DMS153 treated with DMSO at 0.1 percent for 48 hours (cell line): ENCODE data around the gene MBD3.
"Not testable (repeated sequence)": the region's sequence is repeated elsewhere in the genome, so short reads cannot be mapped to it uniquely, and the experiment has no call there.

Experiments
- DNase-seq: peaks from one replicate; lab custom pipeline; 2025; ENCODE audit not compliant: unreplicated experiment; lab: John Stamatoyannopoulos, UW

Gene MBD3, protein sequence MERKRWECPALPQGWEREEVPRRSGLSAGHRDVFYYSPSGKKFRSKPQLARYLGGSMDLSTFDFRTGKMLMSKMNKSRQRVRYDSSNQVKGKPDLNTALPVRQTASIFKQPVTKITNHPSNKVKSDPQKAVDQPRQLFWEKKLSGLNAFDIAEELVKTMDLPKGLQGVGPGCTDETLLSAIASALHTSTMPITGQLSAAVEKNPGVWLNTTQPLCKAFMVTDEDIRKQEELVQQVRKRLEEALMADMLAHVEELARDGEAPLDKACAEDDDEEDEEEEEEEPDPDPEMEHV

DNA sequence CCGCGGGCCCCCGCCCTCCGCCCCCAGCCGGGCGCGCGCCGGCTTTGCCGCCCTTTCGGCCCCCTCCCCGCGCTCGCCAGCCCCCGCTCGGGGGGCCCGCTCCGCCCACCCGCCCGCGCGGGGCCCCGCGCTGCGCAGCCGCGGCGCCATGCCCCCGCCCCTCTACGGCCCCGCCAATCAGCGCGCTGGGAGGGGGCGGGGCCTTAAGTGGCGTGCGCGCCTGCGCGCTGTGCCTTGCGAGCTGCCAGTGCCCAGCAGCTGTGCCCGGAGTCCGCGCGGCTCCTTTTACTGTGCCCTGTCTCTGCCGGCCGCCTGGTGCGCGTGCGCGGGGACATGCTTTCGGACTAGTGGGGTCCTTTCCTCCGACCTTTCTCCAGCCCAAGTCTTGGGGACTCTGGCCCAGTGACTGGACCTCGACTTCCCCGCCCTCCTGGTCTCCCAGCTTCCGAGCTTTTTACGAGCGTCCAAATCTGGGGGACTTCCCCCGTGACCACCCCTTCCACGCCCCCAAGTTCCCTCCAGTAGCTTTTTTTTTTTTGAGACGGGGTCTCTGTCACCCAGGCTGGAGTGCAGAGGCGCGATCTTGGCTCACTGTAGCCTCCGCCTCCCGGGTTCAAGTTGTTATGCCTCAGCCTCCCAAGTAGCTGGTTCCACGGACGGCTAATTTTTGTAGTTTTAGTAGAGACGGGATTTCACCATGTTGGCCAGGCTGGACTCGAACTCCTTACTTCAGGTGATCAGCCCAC, at the start of gene MBD3:
TSS of gene MBD3 (minus strand) at position 111 of the 746 bp plus-strand sequence. CDS start 234 bp downstream, outside the sequence.
- DNase-seq: peak; percentile 28

DNA sequence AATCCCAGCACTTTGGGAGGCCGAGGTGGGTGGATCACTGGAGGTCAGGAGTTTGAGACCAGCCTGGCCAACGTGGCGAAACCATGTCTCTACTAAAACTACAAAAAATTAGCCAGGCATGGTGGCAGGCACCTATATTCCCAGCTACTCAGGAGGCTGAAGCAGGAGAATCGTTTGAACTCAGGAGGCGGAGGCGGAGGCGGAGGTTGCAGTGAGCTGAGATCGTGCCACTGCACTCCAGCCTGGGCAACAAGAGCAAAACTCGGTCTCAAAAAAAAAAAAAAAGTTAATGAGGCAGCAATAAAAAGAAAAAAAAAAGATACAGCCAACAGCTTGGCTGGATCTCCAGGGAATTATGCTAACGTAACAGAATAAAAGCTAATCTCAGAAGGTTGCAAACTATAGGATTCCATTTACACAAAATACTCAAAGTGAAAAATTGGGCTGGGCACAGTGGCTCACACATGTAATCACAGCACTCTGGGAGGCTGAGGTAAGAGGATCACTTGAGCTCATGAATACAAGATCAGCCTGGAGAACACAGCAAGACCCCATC, 48.3 kb upstream of the MBD3 start:
- not testable (repeated sequence) for DNase-seq

DNA sequence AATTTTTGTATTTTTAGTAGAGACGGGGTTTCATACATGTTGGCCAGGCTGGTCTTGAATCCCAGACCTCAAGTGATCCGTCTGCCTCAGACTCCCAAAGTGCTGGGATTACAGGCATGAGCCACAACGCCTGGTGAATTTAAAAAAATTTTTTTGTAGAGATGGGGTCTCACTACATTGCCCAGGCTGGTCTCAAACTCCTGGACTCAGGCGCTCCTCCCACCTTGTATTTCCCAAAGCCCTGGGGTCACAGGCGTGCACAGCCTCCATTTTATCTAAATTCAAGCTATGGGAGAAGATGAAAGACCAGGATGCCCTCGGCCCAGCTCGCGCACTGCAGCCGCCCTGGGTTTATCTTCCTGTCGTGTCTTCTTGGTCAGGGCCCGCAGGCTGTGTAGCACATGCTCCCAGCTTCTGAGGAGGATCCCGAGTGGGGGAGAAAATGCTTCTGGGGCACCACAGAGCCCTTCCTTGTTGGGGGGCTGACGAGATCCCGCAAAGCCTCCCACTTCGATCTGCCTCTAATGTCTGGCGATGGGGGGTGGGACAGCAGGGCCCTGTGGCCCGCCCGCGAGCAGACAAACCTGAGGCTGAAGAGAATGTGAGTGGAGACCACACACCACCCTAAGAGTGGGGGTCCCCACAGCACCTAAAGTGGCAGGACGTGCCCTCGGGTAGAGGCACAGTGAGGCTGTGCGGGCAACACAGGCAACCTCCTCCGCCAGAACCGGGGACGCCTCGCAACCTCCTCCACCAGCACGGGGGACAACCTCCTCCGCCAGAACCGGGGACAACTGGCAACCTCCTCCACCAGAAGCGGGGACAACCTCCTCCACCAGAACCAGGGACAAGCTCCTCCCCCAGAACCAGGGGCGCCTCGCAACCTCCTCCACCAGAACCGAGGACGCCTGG, 43.9 kb upstream of the MBD3 start:
- no peak for DNase-seq

DNA sequence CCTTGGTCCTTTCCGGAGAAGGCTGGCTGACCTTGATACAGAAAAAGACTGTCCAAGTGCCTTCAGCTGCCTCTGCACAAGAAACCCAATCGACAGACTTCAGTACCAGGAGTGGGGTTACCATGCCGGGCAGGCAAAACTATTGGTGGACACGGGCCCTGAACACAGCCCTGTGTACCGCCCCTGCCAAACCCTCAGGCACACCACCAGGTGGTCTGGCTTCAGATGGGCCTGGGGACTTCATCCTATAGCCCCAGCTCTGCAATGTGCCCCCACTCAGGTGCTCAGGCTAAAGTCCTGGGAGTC, 42.2 kb upstream of the MBD3 start:
- DNase-seq: no peak

DNA sequence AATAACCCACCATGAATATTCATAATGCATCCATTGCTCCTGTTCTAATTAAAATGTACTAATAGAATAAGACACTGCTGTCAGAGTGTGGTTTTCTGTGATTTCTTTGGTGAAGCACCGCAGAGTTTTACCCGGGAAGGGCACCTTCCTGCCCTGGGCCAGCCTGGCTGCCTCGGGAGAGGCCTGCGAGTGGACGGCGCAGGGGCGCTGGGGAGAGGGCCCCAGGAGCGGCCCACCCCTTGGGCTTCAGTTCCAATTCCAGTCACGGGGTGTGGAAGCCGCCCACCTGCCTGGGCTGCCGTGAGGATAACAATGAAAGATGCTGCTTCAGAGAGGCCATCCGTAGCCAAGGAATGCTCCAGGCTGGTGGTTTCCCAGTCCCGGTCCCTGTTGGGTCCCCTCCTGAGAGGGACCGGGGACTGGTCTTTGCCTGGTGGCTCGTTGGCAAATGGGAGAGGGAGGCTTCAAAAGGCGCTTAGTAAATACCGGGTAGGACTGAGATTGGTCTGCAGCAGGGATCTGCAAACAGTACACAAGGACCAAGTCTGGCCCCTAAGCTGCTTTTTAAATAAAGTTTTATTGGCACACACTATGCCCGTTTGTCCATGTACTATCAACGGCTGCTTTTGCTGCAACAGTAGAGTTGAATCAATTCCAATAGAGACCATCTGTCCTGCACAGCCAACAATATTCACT, 41.7 kb upstream of the MBD3 start:
- DNase-seq: no peak

DNA sequence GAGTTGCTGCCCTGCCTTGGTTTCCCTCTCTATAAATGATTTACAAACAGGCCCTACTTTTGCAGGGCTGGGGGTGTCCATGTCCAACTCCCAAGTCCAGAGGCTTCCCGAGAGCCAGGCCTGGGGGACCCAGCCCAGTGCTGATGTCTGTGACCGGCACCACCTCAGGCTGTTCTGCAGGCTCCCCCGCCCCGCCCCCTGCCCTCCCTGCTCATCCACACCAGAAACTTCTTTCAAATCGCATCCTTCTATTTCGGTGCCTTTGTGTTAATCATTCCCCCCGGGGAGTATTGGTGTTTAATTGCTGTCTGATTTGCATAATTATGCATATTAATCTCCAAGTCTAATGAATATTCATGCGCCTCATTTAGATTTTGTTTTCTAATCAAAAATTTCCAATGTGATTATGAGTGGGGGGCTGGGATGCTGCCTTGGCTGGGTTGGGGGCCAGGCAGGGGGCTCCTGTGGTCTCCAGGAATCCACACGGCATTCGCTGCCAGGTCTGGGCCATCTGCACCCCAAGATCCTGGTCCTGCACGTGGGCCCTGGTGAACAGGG, 40.7 kb upstream of the MBD3 start:
- no peak for DNase-seq

DNA sequence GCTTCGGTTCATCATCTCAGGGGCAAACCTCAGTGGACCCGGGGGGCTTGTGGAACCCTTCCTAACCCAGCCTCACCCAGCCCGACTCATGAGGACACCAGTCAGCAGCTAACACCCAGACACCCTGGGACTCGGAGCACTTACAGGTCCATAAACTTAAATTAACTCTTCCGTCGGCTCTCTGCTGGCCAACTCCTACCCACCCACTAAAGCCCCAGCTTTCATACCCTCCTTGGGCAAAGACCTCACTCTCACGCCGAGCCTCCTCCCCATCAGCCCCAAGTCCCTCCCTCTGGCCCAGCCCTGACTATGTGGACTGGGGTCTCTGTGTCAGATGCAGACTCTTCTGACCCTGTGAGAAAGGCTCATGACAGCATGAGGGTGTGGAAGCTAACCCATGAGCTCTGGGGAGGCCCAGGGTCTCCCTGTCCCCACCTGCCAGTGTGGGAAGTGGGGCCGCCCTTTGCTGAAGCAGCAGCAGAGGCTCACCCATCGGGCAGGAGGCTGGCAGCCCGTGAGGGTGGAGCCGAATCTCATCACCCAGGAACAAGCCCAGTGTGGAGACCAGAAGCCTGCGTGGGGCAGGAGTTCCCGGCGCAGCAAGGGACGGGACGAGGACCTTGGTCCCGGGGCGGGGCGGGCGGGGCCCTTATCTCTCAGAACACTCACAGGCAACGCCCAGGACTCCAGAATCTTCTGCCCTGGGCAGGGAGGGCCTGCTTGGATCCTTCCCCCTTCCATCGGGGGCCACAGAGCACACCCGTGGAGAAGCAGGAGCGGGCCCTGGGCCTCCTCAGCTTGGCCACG, 40.0 kb upstream of the MBD3 start:
- no peak for DNase-seq

DNA sequence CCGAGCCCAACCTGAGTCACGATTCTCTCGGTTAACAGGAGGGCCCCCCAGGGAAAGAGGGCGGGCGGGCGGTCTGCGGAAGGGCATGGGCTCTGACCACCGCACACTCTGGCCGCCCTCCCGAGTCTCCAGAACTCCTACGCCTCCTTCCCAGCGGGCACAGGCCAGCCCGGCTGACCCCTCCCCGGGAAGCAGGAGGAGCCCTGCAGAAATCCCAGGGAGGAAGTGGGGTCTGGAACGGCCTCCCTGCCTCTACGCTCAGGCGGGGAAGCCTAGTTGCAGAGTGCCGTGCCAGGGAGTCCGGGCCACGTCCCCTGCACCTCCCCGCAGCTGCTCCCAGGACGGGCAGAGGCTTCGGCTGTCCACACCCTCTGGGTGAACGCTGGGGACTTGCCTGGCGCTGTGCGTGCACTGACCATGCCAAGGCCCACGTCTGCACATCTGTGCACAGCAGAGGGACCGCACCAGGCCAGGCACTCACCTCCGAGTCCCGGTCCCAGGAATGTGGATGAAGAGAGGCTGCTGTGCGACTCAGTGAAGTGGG, 39.0 kb upstream of the MBD3 start:
- DNase-seq: no peak

DNA sequence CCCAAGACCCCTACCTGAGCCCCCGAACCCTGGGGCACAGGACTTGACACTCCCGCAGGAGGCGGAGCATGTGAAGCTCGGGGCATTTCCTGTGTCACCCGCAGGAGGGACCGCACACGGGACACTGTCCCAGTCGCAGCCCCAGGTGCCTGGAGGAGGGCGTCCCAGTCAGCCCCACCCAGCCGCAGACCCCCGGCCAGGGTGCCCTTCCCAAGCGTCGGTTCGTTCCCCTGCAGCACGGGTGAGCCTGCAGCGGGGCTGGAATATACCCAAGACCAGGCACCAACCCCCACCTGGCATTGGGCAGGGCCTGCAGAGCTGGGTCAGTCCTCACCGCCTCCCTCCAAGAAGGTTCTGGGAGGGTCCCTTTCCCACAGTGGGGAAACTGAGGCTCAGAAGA, 38.1 kb upstream of the MBD3 start:
- no peak for DNase-seq

DNA sequence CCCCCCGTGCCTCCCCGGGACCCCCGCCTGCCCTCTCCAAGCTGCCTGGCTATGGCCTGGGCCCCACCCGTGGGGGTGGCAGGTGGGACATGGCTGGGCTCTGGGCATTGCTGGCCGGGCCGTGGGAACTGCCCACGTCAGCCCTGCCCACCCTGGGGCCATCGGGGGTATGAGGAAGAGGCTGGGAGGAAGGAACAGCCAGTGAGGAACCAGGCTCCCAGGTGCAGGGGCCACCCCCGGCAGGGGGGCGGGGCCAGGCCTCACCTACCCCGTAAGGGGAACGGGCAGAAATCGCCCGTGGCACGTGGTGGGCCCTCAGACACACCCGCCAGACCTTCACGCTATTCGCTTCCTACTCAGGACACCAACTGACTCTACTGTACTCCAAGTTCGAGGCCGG, 37.3 kb upstream of the MBD3 start:
- DNase-seq: no peak

DNA sequence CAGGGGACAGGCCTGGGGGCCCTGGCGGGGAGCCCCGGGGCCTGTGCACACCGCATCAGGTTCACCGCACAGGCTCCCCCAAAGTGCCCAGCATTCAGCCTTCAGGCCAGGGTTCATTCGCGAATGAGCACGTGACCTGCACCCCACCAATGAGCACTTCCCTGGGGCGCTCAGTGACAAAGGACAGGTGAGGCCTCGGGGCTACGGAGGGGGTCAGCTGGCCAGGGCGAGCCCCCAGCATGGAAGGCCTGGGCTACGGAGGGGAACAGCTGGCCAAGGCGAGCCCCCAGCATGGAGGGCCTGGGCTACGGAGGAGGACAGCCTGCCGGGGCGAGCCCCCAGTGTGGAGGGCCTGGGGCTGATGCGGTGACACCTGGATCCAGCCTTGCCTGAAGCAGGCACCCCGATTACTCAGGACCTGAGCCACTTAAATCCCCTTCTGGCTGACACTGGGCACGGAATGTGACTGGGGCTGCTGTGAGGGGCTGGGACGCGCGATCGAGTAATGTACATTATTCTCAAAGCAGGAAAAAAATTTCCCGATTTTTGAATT, 36.7 kb upstream of the MBD3 start:
- no peak for DNase-seq

DNA sequence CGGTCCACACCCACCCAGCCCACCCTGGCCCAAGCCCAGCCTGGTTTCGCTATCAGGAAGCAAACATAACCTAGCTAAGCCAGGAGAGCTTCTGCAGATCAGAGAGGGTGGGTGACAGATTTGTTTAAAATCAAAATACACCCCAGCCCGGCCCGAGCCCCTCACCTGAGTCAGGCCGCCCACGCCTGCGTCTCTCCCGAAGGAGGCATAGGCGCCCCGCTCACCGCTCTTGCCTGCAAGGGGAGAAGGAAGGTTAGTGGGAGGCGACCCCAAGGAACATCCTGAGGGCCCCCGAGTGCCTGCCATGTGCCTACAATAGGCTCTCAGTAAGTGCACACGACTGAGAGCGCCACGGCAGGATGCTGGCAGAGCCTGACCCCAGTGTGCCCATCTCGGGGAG, 34.5 kb upstream of the MBD3 start:
- DNase-seq: no peak

DNA sequence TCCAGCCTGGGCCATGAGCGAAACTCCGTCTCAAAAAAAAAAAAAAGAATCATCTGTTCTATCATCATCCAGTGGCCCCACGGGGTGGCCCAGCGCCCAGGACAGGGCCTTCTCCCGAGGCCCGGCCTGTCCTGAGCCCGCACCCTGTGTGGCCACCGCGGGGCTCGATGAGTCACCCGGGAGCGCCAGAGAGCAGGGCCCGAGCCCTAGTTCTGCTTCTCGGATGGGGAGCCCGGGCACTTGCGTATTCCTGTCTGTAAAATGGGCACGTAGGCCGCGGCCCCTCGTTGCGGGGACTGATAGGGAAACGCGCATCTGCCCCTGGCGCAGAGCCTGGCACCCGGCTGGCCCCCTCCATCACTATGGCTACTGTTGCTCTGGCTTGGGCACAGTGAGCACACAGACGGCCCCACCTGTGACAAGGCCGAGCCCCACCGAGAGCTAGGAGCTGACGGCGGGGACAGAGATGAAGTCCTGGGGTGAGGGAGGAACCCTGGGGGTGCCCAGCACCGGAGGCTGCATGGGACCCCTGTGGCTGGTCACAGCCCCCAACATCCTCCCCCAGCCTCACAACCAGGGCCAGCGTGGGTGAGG, 33.8 kb upstream of the MBD3 start:
- DNase-seq: no peak

DNA sequence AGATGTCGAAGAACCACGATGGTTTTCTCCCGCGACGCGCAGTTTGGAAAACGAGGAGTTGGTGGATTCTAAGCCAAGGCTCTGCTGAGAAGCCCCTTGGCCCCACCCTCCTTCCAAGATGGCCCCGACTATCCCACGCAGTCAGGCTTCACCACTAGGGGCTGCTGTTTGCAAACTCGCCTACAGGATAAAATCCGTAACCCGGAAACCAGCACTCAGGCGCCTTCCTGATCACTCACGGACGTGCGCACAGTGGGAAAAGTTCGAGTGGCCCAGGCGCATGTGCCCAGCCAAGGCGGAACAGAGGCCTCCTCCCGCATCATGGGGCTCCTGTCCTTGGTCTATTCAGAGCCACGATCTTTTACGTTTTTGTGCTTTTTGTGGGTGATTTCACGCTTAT, 31.8 kb upstream of the MBD3 start:
- no peak for DNase-seq

DNA sequence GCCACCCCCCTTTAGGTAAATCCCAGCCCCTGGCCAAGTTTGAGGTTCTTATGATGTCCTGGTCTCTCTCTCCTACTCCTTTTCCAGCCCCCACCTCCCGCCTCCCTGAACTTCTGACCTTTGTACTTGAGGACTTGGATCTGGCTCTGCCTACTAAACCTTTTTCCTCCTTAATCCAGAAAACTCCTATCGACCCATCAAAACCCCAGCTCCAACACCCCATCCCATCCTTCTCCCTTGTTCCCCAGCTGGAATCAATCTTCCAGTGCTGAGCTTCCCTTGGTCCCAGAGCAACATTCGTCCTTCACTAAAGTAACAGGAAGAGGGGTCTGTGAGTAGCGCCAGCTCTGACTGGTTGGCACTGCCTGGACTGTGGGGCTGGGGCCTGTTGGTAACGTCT, 29.9 kb upstream of the MBD3 start:
- DNase-seq: no peak

DNA sequence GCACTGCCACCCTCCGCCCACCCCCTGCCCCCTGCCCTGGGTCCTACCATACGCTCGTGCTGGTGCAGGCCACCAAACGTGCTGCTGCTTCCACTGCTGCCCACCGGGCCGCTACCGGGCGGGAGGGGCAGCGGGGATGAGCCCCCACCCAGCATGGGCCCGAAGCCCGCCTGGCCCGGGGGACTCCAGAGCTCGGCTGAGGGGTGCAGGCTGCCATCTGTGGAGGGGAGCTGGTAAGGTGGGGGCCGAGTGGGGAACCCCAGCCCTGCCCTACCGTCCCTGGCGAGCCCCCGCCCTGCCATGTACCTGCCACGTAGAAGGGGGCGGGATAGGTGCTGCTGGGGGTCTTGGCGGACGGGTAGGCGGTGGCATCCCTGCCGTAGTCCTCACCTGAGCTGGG, 29.3 kb upstream of the MBD3 start:
- no peak for DNase-seq

DNA sequence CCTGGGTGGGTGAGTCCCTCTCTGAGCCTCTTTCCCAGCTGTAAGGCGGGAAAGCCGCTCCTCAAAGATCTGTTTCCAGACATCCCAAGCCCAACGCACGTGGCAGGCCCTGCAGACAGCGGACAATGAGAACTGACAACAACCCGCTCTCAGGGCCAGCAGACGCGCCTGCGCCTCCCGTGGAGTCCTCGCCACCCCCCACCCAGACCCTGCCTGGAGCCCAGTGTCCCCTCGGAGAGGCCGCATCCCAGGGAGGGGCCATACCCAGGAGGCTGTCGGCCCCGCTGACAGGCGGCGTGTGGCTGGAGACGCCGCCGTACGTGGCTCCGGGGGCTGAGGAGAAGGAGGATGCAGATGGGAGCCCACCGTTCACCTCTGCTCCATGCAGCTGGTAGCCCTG, 28.9 kb upstream of the MBD3 start:
- DNase-seq: no peak

DNA sequence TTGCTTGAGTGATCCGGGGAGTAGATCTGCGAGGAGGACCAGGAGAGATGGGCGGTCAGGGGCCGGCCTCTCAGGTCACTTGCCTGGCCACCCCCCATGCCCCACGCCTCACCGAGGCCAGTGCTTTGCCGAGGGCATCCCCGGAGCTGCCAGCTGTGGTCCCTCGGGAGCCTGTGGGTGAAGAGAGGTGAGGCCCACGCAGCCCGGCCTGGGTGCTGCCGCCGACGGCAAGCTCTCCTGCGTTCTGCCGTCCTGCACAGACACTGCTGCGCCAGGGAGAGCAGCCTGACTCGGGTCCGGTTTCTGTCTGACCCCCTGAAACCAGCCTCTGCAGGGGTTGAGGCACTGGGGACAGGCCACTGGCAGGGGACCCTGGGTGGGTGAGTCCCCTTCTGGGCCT, 28.4 kb upstream of the MBD3 start:
- DNase-seq: no peak

DNA sequence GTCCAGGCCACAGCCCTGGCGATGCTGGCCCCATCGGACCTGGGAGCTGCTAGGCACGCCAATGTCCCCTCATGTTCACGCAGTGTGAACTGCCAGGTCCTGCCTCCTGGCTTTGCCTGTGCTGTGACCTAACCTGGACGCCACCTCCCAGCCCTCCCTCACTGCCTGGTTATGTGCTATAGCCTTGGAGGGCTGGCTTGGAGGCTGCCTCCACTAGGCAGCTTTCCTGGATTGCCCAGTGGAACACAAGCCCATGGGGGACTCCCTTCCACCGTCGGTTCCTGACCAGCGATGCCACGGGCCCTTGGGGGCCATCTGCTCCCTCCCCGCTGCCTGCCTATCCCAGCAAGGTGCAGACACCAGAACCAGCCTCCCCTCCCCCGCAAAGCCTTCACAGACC, 27.8 kb upstream of the MBD3 start:
- DNase-seq: no peak
